GM12801 (cell line): ENCODE data around the gene GALNT9.

ENCODE experiments used
- TF ChIP-seq, protein P1 (sequence below): IDR thresholded peaks from one replicate; pipeline ENCODE4 v1.5.1; 2011; ENCODE audit warnings: control low read depth; ENCODE audit not compliant: insufficient read length; ENCODE audit errors: extremely low read depth

The GALNT9 gene

DNA sequence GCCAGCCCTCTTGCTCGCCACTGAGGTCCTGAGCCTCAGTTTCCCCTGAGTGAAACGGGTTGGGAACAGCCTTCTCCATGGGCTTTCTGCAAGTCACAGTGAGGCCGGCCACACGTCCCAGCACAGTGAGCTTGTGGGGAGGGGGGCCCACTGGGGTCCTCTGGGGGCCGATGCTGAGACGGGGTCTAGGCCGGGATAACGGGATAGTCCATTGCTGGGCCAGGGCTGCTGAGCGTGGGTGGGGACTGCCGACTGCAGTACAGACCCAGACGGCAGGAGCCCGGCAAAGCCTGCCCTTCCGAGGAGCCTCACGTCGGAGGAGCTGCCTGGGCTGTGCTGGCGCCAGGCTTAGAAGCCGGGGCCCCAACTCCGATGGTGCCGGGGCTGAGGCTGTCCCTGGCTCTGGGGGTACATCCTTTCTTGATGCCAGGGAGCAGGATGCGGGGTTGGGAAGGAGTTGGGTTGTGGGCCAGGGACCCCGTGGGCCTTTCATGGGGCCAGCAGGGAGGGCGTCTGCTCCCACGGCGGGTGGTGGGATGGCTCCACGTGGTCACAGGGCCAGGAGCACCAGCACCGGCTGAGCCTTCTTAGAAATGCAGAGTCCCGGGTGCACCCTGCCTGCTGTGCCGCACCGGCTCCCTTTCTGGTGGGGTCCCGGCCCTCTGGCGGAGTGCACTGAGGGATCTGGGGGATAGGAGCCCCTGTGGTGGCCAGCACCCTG lies 160.9 kb downstream of the GALNT9 start:
- TF ChIP-seq, protein P1, sequence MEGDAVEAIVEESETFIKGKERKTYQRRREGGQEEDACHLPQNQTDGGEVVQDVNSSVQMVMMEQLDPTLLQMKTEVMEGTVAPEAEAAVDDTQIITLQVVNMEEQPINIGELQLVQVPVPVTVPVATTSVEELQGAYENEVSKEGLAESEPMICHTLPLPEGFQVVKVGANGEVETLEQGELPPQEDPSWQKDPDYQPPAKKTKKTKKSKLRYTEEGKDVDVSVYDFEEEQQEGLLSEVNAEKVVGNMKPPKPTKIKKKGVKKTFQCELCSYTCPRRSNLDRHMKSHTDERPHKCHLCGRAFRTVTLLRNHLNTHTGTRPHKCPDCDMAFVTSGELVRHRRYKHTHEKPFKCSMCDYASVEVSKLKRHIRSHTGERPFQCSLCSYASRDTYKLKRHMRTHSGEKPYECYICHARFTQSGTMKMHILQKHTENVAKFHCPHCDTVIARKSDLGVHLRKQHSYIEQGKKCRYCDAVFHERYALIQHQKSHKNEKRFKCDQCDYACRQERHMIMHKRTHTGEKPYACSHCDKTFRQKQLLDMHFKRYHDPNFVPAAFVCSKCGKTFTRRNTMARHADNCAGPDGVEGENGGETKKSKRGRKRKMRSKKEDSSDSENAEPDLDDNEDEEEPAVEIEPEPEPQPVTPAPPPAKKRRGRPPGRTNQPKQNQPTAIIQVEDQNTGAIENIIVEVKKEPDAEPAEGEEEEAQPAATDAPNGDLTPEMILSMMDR, result no peak

DNA sequence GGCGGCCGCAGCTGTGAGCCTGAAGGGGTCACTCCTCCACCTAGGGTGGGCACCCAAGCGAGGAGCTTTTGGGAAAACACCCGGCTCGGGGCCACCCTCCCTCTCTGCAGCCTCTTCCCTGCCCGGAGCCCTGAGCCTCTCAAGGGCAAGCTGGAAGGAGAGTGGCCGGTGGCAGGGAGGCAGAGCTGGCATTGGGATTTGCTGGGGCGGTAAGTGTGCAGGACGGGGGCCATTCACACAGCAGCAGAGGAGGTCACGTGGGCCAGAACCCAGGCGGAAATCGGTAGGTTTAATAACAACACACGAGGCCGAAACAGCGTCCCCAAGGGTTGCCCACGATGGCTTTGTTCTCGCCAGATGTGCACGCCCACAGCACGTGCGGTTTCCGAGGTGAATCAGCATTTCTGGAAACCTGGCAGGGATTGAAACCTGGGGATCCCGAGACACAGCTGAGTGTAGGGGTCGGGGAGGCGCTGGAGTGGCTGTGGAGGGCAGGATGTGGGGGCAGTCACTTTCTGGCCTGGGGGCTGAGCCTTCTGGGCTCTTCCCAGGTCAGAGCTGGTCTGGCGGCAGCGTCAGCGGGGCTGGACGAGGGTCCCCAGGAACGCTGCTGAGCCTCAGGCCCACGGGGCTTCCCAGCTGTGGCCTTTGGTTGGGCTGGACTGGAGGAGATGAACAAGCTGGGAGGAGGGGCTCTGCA lies 161.6 kb downstream of the GALNT9 start:
- TF ChIP-seq, protein P1, result no peak

DNA sequence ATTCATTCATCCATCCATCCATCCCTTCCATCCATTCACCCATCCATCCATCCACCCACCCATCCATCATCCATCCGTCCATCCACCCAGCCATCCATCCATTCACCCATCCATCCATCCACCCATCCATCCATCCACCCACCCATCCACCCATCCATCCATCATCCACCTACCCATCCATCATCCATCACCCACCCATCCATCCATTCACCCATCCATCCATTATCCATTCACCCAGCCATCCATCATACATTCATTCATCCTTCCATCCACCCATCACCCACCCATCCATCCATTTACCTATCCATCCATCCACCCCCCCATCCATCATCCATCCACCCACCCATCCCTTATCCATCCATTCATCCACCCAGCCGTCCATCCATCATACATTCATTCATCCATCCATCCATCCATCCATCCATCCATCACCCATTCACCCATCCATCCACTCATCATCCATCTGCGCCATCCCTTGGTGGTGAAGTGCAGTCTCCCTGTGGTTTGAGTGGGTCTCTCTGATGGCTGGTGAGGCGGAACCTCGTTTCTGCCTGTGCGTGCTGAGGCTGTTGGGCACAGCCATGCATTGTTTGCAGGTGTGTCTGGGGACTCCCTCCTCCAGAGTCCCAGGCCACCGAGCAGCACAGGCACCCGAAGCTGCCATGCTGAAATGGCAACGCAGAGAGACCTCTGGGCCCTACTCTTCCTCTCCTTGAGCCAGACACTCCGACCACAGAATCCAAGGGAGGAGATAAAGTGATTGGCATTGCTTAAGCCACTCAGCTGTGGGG lies 162.4 kb downstream of the GALNT9 start:
- TF ChIP-seq, protein P1, result no peak

DNA sequence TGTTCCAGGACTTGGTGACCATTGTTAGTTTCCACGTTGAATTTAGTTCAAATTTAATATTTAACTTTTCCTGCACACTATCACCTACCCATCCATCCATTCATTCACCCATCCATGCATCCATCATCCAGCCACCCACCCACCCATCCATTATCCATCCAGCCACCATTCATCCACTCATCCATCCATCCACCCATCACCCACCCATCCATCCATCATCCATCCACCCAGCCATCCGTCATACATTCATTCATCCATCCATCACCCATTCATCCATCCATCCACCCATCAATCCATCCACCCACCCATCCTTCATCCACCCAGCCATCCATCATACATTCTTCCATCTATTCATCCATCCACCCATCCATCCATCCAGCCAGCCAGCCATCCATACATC lies 163.3 kb downstream of the GALNT9 start:
- TF ChIP-seq, protein P1, result no peak

DNA sequence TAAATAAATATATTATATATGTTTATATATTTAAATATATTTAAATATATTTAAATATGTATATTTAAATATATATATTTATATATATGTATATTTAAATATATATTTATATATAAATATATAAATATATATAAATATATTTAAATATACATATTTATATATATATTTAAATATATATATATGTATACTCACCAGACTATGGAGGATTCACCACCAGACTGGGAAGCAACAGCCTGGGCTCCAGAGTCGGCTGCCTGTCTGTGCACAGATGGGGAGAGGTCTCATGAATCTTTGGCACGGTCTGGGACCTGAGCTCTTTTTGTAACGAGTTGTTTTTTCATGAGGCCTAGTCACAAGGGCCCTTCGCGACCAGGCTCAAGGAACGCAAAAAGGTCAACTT lies 163.8 kb downstream of the GALNT9 start:
- TF ChIP-seq, protein P1, result no peak

DNA sequence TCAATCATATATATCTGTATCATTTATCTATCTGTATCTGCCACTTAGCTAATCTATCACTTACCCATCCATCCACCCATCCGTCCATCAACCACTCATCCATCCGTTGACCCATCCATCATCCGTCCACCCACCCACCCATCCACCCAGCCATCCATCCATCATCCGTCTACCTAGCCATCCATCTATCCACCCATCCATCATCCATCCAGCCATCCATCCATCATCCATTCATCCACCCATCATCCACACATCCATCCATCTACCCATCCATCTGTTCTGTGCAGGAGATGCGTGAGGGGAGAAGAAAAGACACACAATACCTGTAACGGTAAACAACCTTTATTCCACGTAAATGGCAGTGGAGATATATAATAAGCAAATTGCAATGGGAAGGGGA lies 165.0 kb downstream of the GALNT9 start:
- TF ChIP-seq, protein P1, result no peak

DNA sequence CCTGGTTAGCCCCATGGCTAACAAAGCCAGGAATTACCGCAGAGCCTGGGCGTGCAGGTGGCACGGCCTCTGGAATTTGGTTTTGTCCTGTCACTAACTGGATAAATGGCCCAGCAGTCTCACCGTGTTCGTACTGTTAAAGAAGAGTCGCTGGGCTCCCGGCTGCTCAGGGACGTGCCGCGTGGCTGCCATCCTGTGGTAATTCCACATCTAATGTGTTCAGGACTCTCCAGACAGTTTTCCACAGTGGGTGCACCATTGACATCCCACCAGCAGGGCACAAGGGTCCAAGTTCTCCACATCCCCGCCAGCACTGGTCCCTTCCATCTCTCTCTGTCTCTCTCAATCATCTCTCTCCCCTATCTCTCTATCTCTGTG lies 165.5 kb downstream of the GALNT9 start:
- TF ChIP-seq, protein P1, result no peak
